B cell (primary cell): ENCODE data around the gene HES6. TPM values are rescaled to one million over a fixed set of nuclear protein-coding genes. Genes with fewer than 3 reads are reported as not detected.
A peak's percentile ranks its signal among the peaks of the same experiment; 100 is the strongest.

Experiments
- ATAC-seq: fragments of 200-7000 bp; cut with Tn5 transposase; one replicate; pipeline ENCODE4 v1.10.0; 2021; ENCODE audit warnings: low read depth, mild to moderate bottlenecking, moderate number of reproducible peaks, moderate library complexity
- CTCF ChIA-PET: fragments of 350-600 bp; sonication (Branson Sonifier 250); formaldehyde crosslinking; loops from one replicate; lab custom pipeline; 2021; ENCODE audit warnings: antibody characterized with exemption, inconsistent platforms; lab: Charles Lee
- POLR2A ChIA-PET: fragments of 350-600 bp; sonication (Branson Sonifier 250); formaldehyde crosslinking; loops from one replicate; lab custom pipeline; 2021; ENCODE audit warnings: antibody characterized with exemption; lab: Charles Lee
- DNase-seq: peaks from one replicate; pipeline ENCODE4 v3.0.0; 2013
- H2AFZ ChIP-seq: 2 replicates; pipeline ENCODE4 v1.6.1; 2012; ENCODE audit warnings: mild to moderate bottlenecking, low read depth, low read length; ENCODE audit not compliant: insufficient read depth, poor library complexity, severe bottlenecking
- H3K27ac ChIP-seq, 2 donors: 1 replicate in 1 of 2; 2 replicates in 1 of 2; pipeline ENCODE4 v1.5.1; 2012 to 2013; ENCODE audit warnings: low read length in 2 of 2, mild to moderate bottlenecking in 2 of 2, moderate library complexity in 1 of 2
- H3K27me3 ChIP-seq, 4 experiments: fragments of 200-600 bp in 1 of 4; sonication (generic) in 1 of 4; replicated peaks in 1 of 4; 1 replicate in 2 of 4; 2 replicates in 2 of 4; pipeline versions ENCODE4 v1.6.1 to v1.7.0; 2013 to 2016; ENCODE audit warnings: low read length in 3 of 4, mild to moderate bottlenecking in 2 of 4, mixed read lengths in 1 of 4, moderate library complexity in 1 of 4; ENCODE audit not compliant: insufficient read depth in 4 of 4, control insufficient read depth in 3 of 4; ENCODE audit errors: control extremely low read depth in 1 of 4
- H3K36me3 ChIP-seq, 2 experiments: replicated peaks in 1 of 2; 1 replicate in 1 of 2; 2 replicates in 1 of 2; pipeline versions ENCODE4 v1.6.1 to v1.7.1; 2013; ENCODE audit warnings: low read length in 1 of 2; ENCODE audit not compliant: insufficient read depth in 2 of 2, control insufficient read depth in 1 of 2; ENCODE audit errors: control extremely low read depth in 1 of 2, extremely low read depth in 1 of 2
- H3K4me1 ChIP-seq, 2 donors: fragments of 200-600 bp in 1 of 2; sonication (generic) in 1 of 2; 1 replicate in 1 of 2; 2 replicates in 1 of 2; pipeline versions ENCODE4 v1.5.1 to v1.6.1; 2013 to 2017; ENCODE audit warnings: low read length in 2 of 2; ENCODE audit not compliant: control insufficient read depth in 2 of 2, insufficient read depth in 2 of 2
- H3K4me2 ChIP-seq: replicated peaks from 2 replicates; pipeline ENCODE3; 2012; ENCODE audit warnings: mild to moderate bottlenecking, low read depth, low read length; ENCODE audit not compliant: poor library complexity, severe bottlenecking
- H3K4me3 ChIP-seq, 5 experiments: fragments of 200-600 bp in 1 of 5; sonication (generic) in 1 of 5; 1 replicate in 3 of 5; 2 replicates in 2 of 5; pipeline versions ENCODE4 v1.5.1 to v1.7.0; 2011 to 2016; ENCODE audit warnings: low read length in 4 of 5, mild to moderate bottlenecking in 4 of 5, low read depth in 2 of 5, control low read depth in 1 of 5, moderate library complexity in 1 of 5; ENCODE audit not compliant: insufficient read depth in 1 of 5; ENCODE audit errors: control extremely low read depth in 1 of 5, extremely low read depth in 1 of 5
- H3K79me2 ChIP-seq: fragments of 200-600 bp; sonication (generic); one replicate; pipeline ENCODE4 v1.6.0; 2016; ENCODE audit warnings: low read length; ENCODE audit not compliant: control insufficient read depth, insufficient read depth
- H3K9ac ChIP-seq: fragments of 200-600 bp; sonication (generic); 2 replicates; pipeline ENCODE4 v1.6.1; 2017; ENCODE audit warnings: mild to moderate bottlenecking, low read length, moderate library complexity
- H3K9me3 ChIP-seq, 3 donors: one replicate each; pipeline versions ENCODE4 v1.6.1 to v1.7.1; 2013; ENCODE audit warnings: low read length in 2 of 3; ENCODE audit not compliant: control insufficient read depth in 2 of 3, insufficient read depth in 1 of 3; ENCODE audit errors: control extremely low read depth in 1 of 3
- H4K20me1 ChIP-seq: 2 replicates; pipeline ENCODE4 v1.6.0; 2012; ENCODE audit warnings: mild to moderate bottlenecking, low read length; ENCODE audit not compliant: insufficient read depth, control insufficient read depth, poor library complexity, severe bottlenecking
- H3K27ac Mint-ChIP-seq: one replicate; pipeline ENCODE4 v1.8.0; 2021; ENCODE audit warnings: mixed read lengths
- H3K27me3 Mint-ChIP-seq: one replicate; pipeline ENCODE4 v1.8.0; 2021; ENCODE audit warnings: mixed read lengths
- H3K4me1 Mint-ChIP-seq: one replicate; pipeline ENCODE4 v1.8.0; 2021; ENCODE audit warnings: mixed read lengths
- H3K4me3 Mint-ChIP-seq: one replicate; pipeline ENCODE4 v1.8.0; 2021; ENCODE audit warnings: mixed read lengths
- H3K9me3 Mint-ChIP-seq: one replicate; pipeline ENCODE4 v1.8.0; 2022; ENCODE audit warnings: mixed read lengths; ENCODE audit not compliant: insufficient read depth
- CTCF ChIP-seq: fragments of 200-600 bp; IDR thresholded peaks from one replicate; pipeline ENCODE4 v1.8.0; 2022; ENCODE audit warnings: antibody characterized with exemption, mild to moderate bottlenecking
- EZH2 ChIP-seq: IDR thresholded peaks from 2 replicates; pipeline ENCODE4 v1.6.1; 2012; ENCODE audit warnings: borderline replicate concordance, low read depth, mild to moderate bottlenecking, moderate library complexity, low read length; ENCODE audit not compliant: insufficient read depth, poor library complexity, severe bottlenecking
- WGBS: methylation state at CpG from one replicate; pipeline ENCODE4 v1.1.5; 2013; ENCODE audit warnings: missing lambda C conversion rate; ENCODE audit not compliant: insufficient coverage; 5-methylcytosine and 5-hydroxymethylcytosine counted together
- intact Hi-C: fragments of 100-400 bp; cut with micrococcal nuclease; formaldehyde crosslinking; loops from one replicate; pipeline ENCODE4 v1.10.0; 2022
- polyA plus RNA-seq: library from polyadenylated mRNA; depleted of rRNA; stranded (reverse); fragments of >200 nt; gene quantifications from 2 replicates; pipeline ENCODE4 v1.2.3, GENCODE V29; 2012
- total RNA-seq, 2 donors: library from RNA; stranded (reverse); fragments of 120-200 nt in 1 of 2; gene quantifications; 1 replicate in 1 of 2; 2 replicates in 1 of 2; pipeline versions ENCODE4 v1.2.3 to v1.2.4, GENCODE V29; 2013 to 2022

The HES6 gene
- total and polyA plus RNA-seq, 2 donors (not counting 1 experiment from before 2014, with no cell fraction given), result 6.5 to 14.3 TPM

- intact Hi-C loops, result loop anchor here (1.0 to 5.0 kb wide), 4 partner anchors 8 to 560 kb away; partner anchors contain the start of genes HES6, ILKAP and PER2
- no peaks in the 10 kb centered on the region for H3K9me3 Mint-ChIP-seq
- ATAC-seq, result no peak
- peak overlapping the region; percentile 15 for H3K27ac Mint-ChIP-seq
- Histone ChIP-seq H3K9me3 (peaks cover 0 to 9% (median 0%) of the 10 kb centered on the region in 3 donors), H3K79me2 (no peaks in the 10 kb centered on the region), H3K4me3 (peak overlapping the region in 4 of 5 experiments; percentile 58 to 84 (median 67)), H4K20me1 (no peaks in the 10 kb centered on the region), H3K9ac (peak overlapping the region; percentile 80), H3K27ac (no peak overlapping the region), H2AFZ (peak overlapping the region; percentile 96), H3K36me3 (no peaks in the 10 kb centered on the region), H3K4me2 (peak overlapping the region; percentile 99), H3K27me3 (peaks cover 0 to 22% (median 8%) of the 10 kb centered on the region in 4 experiments), H3K4me1 (peaks cover 7 to 18% of the 10 kb centered on the region in 2 donors)
- no peak for DNase-seq
- H3K4me1 Mint-ChIP-seq, result peaks cover 27% of the 10 kb centered on the region
- peaks cover 32% of the 10 kb centered on the region for H3K27me3 Mint-ChIP-seq
- ChIA-PET POLR2A (no interaction called here), CTCF (interaction anchor here (1.0 to 1.5 kb wide), 2 partner anchors 24 to 31 kb away, joined by 6 read pairs; no protein-coding TSS in a partner anchor)
- no peak for TF ChIP-seq EZH2
- WGBS, result 56% methylated on average over 21 of the region's 21 CpGs
- peak overlapping the region; percentile 94 for H3K4me3 Mint-ChIP-seq
Measured at GRCh38 chr2:238231809-238232208, 8.0 kb downstream of the HES6 start.

GRCh38 chr2:238231251-238231793 lies 8.5 kb downstream of the HES6 start:
- ATAC-seq, result peak; percentile 77
- TF ChIP-seq CTCF (no peak), EZH2 (no peak)
- intact Hi-C loops, result loop anchor here (1.0 to 5.0 kb wide), 4 partner anchors 9 to 559 kb away; partner anchors contain the start of genes HES6, ILKAP and PER2

More at GRCh38 chr2:238231251-238231793, 8.5 kb downstream of the HES6 start:
- Histone ChIP-seq H3K4me1 (peaks cover 7 to 18% of the 10 kb centered on the region in 2 donors), H3K79me2 (no peaks in the 10 kb centered on the region), H3K9ac (peak overlapping the region; percentile 80), H3K4me3 (peak overlapping the region; percentile 6 to 84 (median 67)), H3K4me2 (peak overlapping the region; percentile 99), H3K36me3 (no peaks in the 10 kb centered on the region), H4K20me1 (no peaks in the 10 kb centered on the region), H2AFZ (peak overlapping the region; percentile 96), H3K9me3 (peaks cover 0 to 10% (median 0%) of the 10 kb centered on the region in 3 donors), H3K27me3 (peaks cover 0 to 17% (median 5%) of the 10 kb centered on the region in 4 experiments), H3K27ac (peak overlapping the region in 1 of 2 donors; percentile 35)
- Mint-ChIP-seq H3K9me3 (no peaks in the 10 kb centered on the region), H3K27ac (peak overlapping the region; percentile 15), H3K27me3 (peaks cover 31% of the 10 kb centered on the region), H3K4me1 (peaks cover 27% of the 10 kb centered on the region), H3K4me3 (peak overlapping the region; percentile 94)
- CTCF ChIA-PET, result interaction anchor here (1.0 to 1.5 kb wide), 2 partner anchors 24 to 32 kb away, joined by 6 read pairs; no protein-coding TSS in a partner anchor
- POLR2A ChIA-PET, result no interaction called here
- WGBS, result 2% methylated on average over 44 of the region's 46 CpGs
- DNase-seq, result peak; percentile 86
